NK-92 treated with Interleukin-12 subunit alpha and Interleukin-12 subunit beta, amount 100 ng/mL, for 24 hours (cell line): ENCODE data around the gene ARL11.
"Not testable (repeated sequence)": the region's sequence is repeated elsewhere in the genome, so short reads cannot be mapped to it uniquely, and the experiment has no call there.

Source experiments
- DNase-seq: peaks from one replicate; lab custom pipeline; 2025; lab: John Stamatoyannopoulos, UW

The ARL11 gene

GRCh38 chr13:49627831-49628652, at the start of gene ARL11:
Gene ARL11 (plus strand): TSS chr13:49628507. CDS start chr13:49630448, 1,941 bp downstream.
- DNase-seq, result no peak

GRCh38 chr13:49579501-49579900, 48.8 kb upstream of the ARL11 start:
- no peak for DNase-seq

GRCh38 chr13:49580980-49581680, 47.2 kb upstream of the ARL11 start:
- DNase-seq, result no peak

- no peak for DNase-seq
Observed at GRCh38 chr13:49584771-49585182, 43.5 kb upstream of the ARL11 start.

- DNase-seq, result peak; percentile 51
Observed at GRCh38 chr13:49585220-49586157, 42.8 kb upstream of the ARL11 start, which contains the start of gene RCBTB1. Gene RCBTB1 (minus strand): TSS chr13:49585558. CDS start chr13:49567279, 18,279 bp downstream.

GRCh38 chr13:49586717-49587116, 41.6 kb upstream of the ARL11 start:
- no peak for DNase-seq

- no peak for DNase-seq
Observed at GRCh38 chr13:49587311-49587847, 40.9 kb upstream of the ARL11 start.

- DNase-seq, result not testable (repeated sequence)
Observed at GRCh38 chr13:49590714-49591113, 37.6 kb upstream of the ARL11 start.

- not testable (repeated sequence) for DNase-seq
Observed at GRCh38 chr13:49593876-49594275, 34.4 kb upstream of the ARL11 start.

- DNase-seq, result no peak
Observed at GRCh38 chr13:49594576-49594975, 33.7 kb upstream of the ARL11 start.

- no peak for DNase-seq
Observed at GRCh38 chr13:49596221-49596620, 32.1 kb upstream of the ARL11 start.

GRCh38 chr13:49597043-49597641, 31.2 kb upstream of the ARL11 start:
- no peak for DNase-seq

- no peak for DNase-seq
Observed at GRCh38 chr13:49602005-49602404, 26.3 kb upstream of the ARL11 start.

- not testable (repeated sequence) for DNase-seq
Observed at GRCh38 chr13:49602615-49603014, 25.7 kb upstream of the ARL11 start.

GRCh38 chr13:49604570-49604969, 23.7 kb upstream of the ARL11 start:
- no peak for DNase-seq

GRCh38 chr13:49606747-49607648, 21.3 kb upstream of the ARL11 start:
- peak; percentile 48 for DNase-seq

- DNase-seq, result no peak
Observed at GRCh38 chr13:49607761-49608160, 20.5 kb upstream of the ARL11 start.

- DNase-seq, result no peak
Observed at GRCh38 chr13:49608651-49609331, 19.5 kb upstream of the ARL11 start.

- DNase-seq, result no peak
Observed at GRCh38 chr13:49610176-49610575, 18.1 kb upstream of the ARL11 start.

- DNase-seq, result not testable (repeated sequence)
Observed at GRCh38 chr13:49612042-49612441, 16.3 kb upstream of the ARL11 start.
